HEK293 (cell line): ENCODE measurements around the gene RYR2.

ENCODE experiments used
- CTCF ChIA-PET: fragments of 350-600 bp; formaldehyde crosslinking; extraction: SDS; loops from one replicate; lab custom pipeline; 2021; ENCODE audit warnings: antibody characterized with exemption; lab: Yijun Ruan, JAX
- POLR2A ChIA-PET: fragments of 300-600 bp; formaldehyde crosslinking; extraction: SDS; loops from one replicate; lab custom pipeline; 2020; ENCODE audit warnings: antibody characterized with exemption, inconsistent platforms; lab: Yijun Ruan, JAX
- H3K27ac ChIP-seq: fragments of 200-500 bp; sonication (Bioruptor generic); 2 replicates; pipeline ENCODE4 v1.5.1; 2014; ENCODE audit warnings: low read depth, low read length, control low read depth, inconsistent platforms; ENCODE audit errors: extremely low read depth
- H3K36me3 ChIP-seq, 2 experiments: fragments of 200-500 bp in 1 of 2; sonication (Bioruptor generic) in 1 of 2; 1 replicate in 1 of 2; 2 replicates in 1 of 2; pipeline ENCODE4 v1.5.1; 2014 to 2017; ENCODE audit warnings: inconsistent platforms in 2 of 2, low read length in 2 of 2; ENCODE audit not compliant: control insufficient read depth in 2 of 2, insufficient read depth in 1 of 2
- H3K4me1 ChIP-seq: fragments of 200-500 bp; sonication (Bioruptor generic); 2 replicates; pipeline ENCODE4 v1.5.1; 2014; ENCODE audit warnings: mild to moderate bottlenecking, low read length, inconsistent platforms; ENCODE audit not compliant: control insufficient read depth, insufficient read depth
- H3K4me3 ChIP-seq: 2 replicates; pipeline ENCODE4 v1.5.1; 2011; ENCODE audit warnings: low read depth, mild to moderate bottlenecking, control low read depth, low read length, moderate library complexity
- H3K9me3 ChIP-seq: fragments of 200-500 bp; sonication (Bioruptor generic); 2 replicates; pipeline ENCODE4 v1.5.1; 2014; ENCODE audit warnings: low read depth, low read length, inconsistent platforms; ENCODE audit not compliant: control insufficient read depth, insufficient read depth
- KLF8 ChIP-seq: fragments of 450-650 bp; formaldehyde crosslinking; IDR thresholded peaks from 2 replicates; pipeline ENCODE4 v1.5.1; 2016; ENCODE audit warnings: missing biosample characterization, missing genetic modification characterization
- PRDM4 ChIP-seq: fragments of 450-650 bp; formaldehyde crosslinking; IDR thresholded peaks from 2 replicates; pipeline ENCODE4 v1.5.1; 2017; ENCODE audit warnings: missing biosample characterization, missing genetic modification characterization
- REST ChIP-seq: fragments of 450-650 bp; formaldehyde crosslinking; IDR thresholded peaks from 2 replicates; pipeline ENCODE4 v1.5.1; 2016; ENCODE audit warnings: missing biosample characterization, missing genetic modification characterization
- SCRT2 ChIP-seq: fragments of 450-650 bp; formaldehyde crosslinking; IDR thresholded peaks from 2 replicates; pipeline ENCODE4 v1.5.1; 2016; ENCODE audit warnings: missing biosample characterization, missing genetic modification characterization
- SP7 ChIP-seq: fragments of 450-650 bp; formaldehyde crosslinking; IDR thresholded peaks from 2 replicates; pipeline ENCODE4 v1.5.1; 2016; ENCODE audit warnings: missing biosample characterization, missing genetic modification characterization
- YY1 ChIP-seq: fragments of 450-650 bp; formaldehyde crosslinking; IDR thresholded peaks from 2 replicates; pipeline ENCODE4 v1.5.1; 2018; ENCODE audit warnings: missing biosample characterization, missing genetic modification characterization
- ZBTB17 ChIP-seq: fragments of 450-650 bp; formaldehyde crosslinking; IDR thresholded peaks from 2 replicates; pipeline ENCODE4 v1.5.1; 2016; ENCODE audit warnings: missing biosample characterization, missing genetic modification characterization
- ZBTB21 ChIP-seq: fragments of 450-650 bp; formaldehyde crosslinking; IDR thresholded peaks from 2 replicates; pipeline ENCODE4 v1.5.1; 2017; ENCODE audit warnings: missing biosample characterization, missing genetic modification characterization
- ZNF10 ChIP-seq: fragments of 450-650 bp; formaldehyde crosslinking; IDR thresholded peaks from 2 replicates; pipeline ENCODE4 v1.5.1; 2017; ENCODE audit warnings: missing biosample characterization, missing genetic modification characterization
- ZNF138 ChIP-seq: fragments of 450-650 bp; formaldehyde crosslinking; IDR thresholded peaks from 2 replicates; pipeline ENCODE4 v1.5.1; 2016; ENCODE audit warnings: missing biosample characterization, missing genetic modification characterization, borderline replicate concordance
- ZNF19 ChIP-seq: fragments of 450-650 bp; formaldehyde crosslinking; IDR thresholded peaks from 2 replicates; pipeline ENCODE4; 2016; ENCODE audit warnings: missing biosample characterization, missing genetic modification characterization, low read depth
- ZNF202 ChIP-seq: fragments of 450-650 bp; formaldehyde crosslinking; IDR thresholded peaks from 2 replicates; pipeline ENCODE4 v1.5.1; 2016; ENCODE audit warnings: missing biosample characterization, missing genetic modification characterization, borderline replicate concordance
- ZNF354C ChIP-seq: fragments of 450-650 bp; formaldehyde crosslinking; IDR thresholded peaks from 2 replicates; pipeline ENCODE4 v1.5.1; 2016; ENCODE audit warnings: missing biosample characterization, missing genetic modification characterization, low read depth, borderline replicate concordance
- ZNF366 ChIP-seq: fragments of 450-650 bp; formaldehyde crosslinking; conservative IDR thresholded peaks from 2 replicates; pipeline ENCODE4 v1.5.1; 2016; ENCODE audit warnings: missing biosample characterization, missing genetic modification characterization
- ZNF518A ChIP-seq: fragments of 450-650 bp; formaldehyde crosslinking; conservative IDR thresholded peaks from 2 replicates; pipeline ENCODE4 v1.5.1; 2016; ENCODE audit warnings: low read depth, missing biosample characterization, missing genetic modification characterization
- ZNF654 ChIP-seq: fragments of 450-650 bp; formaldehyde crosslinking; IDR thresholded peaks from 2 replicates; pipeline ENCODE4 v1.5.1; 2016; ENCODE audit warnings: low read depth, missing biosample characterization, missing genetic modification characterization
- TF ChIP-seq, protein P1 (sequence below): fragments of 450-650 bp; formaldehyde crosslinking; IDR thresholded peaks from 2 replicates; pipeline ENCODE4 v1.5.1; 2016; ENCODE audit warnings: missing biosample characterization, missing genetic modification characterization, low read depth
- TF ChIP-seq, protein P2 (sequence below): fragments of 450-650 bp; formaldehyde crosslinking; IDR thresholded peaks from 2 replicates; pipeline ENCODE4 v1.5.1; 2016; ENCODE audit warnings: missing biosample characterization, missing genetic modification characterization

RYR2 gene

GRCh38 chr1:237470712-237471338 is 428.8 kb downstream of the RYR2 start:
- Histone ChIP-seq H3K27ac (no peak overlapping the region), H3K4me3 (no peak overlapping the region), H3K4me1 (no peaks in the 10 kb centered on the region), H3K9me3 (no peaks in the 10 kb centered on the region), H3K36me3 (no peaks in the 10 kb centered on the region)
- POLR2A ChIA-PET, result no interaction called here
- CTCF ChIA-PET, result interaction anchor here (0.6 kb wide), 1 partner anchor 191 kb away, joined by 3 read pairs; no protein-coding TSS in a partner anchor
- no peak for TF ChIP-seq ZNF19
- TF ChIP-seq, protein P1, sequence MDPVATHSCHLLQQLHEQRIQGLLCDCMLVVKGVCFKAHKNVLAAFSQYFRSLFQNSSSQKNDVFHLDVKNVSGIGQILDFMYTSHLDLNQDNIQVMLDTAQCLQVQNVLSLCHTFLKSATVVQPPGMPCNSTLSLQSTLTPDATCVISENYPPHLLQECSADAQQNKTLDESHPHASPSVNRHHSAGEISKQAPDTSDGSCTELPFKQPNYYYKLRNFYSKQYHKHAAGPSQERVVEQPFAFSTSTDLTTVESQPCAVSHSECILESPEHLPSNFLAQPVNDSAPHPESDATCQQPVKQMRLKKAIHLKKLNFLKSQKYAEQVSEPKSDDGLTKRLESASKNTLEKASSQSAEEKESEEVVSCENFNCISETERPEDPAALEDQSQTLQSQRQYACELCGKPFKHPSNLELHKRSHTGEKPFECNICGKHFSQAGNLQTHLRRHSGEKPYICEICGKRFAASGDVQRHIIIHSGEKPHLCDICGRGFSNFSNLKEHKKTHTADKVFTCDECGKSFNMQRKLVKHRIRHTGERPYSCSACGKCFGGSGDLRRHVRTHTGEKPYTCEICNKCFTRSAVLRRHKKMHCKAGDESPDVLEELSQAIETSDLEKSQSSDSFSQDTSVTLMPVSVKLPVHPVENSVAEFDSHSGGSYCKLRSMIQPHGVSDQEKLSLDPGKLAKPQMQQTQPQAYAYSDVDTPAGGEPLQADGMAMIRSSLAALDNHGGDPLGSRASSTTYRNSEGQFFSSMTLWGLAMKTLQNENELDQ, result peak; percentile 36; the same call in 1 of the 2 replicates
- TF ChIP-seq YY1, result peak; percentile 58
- TF ChIP-seq, protein P2, sequence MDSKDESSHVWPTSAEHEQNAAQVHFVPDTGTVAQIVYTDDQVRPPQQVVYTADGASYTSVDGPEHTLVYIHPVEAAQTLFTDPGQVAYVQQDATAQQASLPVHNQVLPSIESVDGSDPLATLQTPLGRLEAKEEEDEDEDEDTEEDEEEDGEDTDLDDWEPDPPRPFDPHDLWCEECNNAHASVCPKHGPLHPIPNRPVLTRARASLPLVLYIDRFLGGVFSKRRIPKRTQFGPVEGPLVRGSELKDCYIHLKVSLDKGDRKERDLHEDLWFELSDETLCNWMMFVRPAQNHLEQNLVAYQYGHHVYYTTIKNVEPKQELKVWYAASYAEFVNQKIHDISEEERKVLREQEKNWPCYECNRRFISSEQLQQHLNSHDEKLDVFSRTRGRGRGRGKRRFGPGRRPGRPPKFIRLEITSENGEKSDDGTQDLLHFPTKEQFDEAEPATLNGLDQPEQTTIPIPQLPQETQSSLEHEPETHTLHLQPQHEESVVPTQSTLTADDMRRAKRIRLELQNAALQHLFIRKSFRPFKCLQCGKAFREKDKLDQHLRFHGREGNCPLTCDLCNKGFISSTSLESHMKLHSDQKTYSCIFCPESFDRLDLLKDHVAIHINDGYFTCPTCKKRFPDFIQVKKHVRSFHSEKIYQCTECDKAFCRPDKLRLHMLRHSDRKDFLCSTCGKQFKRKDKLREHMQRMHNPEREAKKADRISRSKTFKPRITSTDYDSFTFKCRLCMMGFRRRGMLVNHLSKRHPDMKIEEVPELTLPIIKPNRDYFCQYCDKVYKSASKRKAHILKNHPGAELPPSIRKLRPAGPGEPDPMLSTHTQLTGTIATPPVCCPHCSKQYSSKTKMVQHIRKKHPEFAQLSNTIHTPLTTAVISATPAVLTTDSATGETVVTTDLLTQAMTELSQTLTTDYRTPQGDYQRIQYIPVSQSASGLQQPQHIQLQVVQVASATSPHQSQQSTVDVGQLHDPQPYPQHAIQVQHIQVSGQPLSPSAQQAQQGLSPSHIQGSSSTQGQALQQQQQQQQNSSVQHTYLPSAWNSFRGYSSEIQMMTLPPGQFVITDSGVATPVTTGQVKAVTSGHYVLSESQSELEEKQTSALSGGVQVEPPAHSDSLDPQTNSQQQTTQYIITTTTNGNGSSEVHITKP (tag by site-specific recombination), result peak; percentile 38; the same call in 1 of the 2 replicates
- peak; percentile 81 for TF ChIP-seq ZNF366
- TF ChIP-seq ZNF138 (tag by site-specific recombination), result peak; percentile 22; the same call in 1 of the 2 replicates
- peak; percentile 31; the same call in 1 of the 2 replicates for TF ChIP-seq ZNF10 (tag by site-specific recombination)
- peak; percentile 94 for TF ChIP-seq ZBTB17 (tag by site-specific recombination)
- no peak for TF ChIP-seq PRDM4
- peak; percentile 28; the same call in 1 of the 2 replicates for TF ChIP-seq SCRT2 (tag by site-specific recombination)
- TF ChIP-seq ZNF654, result 0 out of 2 replicates have a peak, but pooled peaks have one; percentile 8
- TF ChIP-seq ZNF518A, result 0 out of 2 replicates have a peak, but pooled peaks have one; percentile 16
- TF ChIP-seq ZNF202 (tag by site-specific recombination), result peak; percentile 99
- peak; percentile 26; the same call in 1 of the 2 replicates for TF ChIP-seq SP7 (tag by site-specific recombination)
- TF ChIP-seq REST (tag by site-specific recombination), result peak; percentile 29; the same call in 1 of the 2 replicates
- TF ChIP-seq ZNF354C (tag by site-specific recombination), result no peak
- peak; percentile 58; the same call in 1 of the 2 replicates for TF ChIP-seq KLF8 (tag by site-specific recombination)
- peak; percentile 52; the same call in 1 of the 2 replicates for TF ChIP-seq ZBTB21 (tag by site-specific recombination)
